NB4 (cell line): ENCODE results near the gene RBBP8.

Experiments used
- DNase-seq: peaks from one replicate; pipeline ENCODE4 v3.0.0; 2010; ENCODE audit warnings: low read depth
- H3K4me3 ChIP-seq: one replicate; pipeline ENCODE4 v1.5.1; 2011; ENCODE audit warnings: mild to moderate bottlenecking, low read depth, low read length, moderate library complexity
- MYC ChIP-seq: IDR thresholded peaks from 2 replicates; pipeline ENCODE4 v1.6.1; 2011; ENCODE audit warnings: low read depth, low read length
- POLR2A ChIP-seq: IDR thresholded peaks from 2 replicates; pipeline ENCODE4 v1.6.1; 2011; ENCODE audit warnings: mild to moderate bottlenecking; ENCODE audit not compliant: insufficient read length; ENCODE audit errors: extremely low read depth
- TF ChIP-seq, protein P1 (sequence below): IDR thresholded peaks from 2 replicates; pipeline ENCODE4 v1.6.1; 2011; ENCODE audit warnings: low read depth, low read length
- TF ChIP-seq, protein P2 (sequence below): IDR thresholded peaks from one replicate; pipeline ENCODE4 v1.5.1; 2012; ENCODE audit warnings: low read depth, low read length

RBBP8 gene

DNA sequence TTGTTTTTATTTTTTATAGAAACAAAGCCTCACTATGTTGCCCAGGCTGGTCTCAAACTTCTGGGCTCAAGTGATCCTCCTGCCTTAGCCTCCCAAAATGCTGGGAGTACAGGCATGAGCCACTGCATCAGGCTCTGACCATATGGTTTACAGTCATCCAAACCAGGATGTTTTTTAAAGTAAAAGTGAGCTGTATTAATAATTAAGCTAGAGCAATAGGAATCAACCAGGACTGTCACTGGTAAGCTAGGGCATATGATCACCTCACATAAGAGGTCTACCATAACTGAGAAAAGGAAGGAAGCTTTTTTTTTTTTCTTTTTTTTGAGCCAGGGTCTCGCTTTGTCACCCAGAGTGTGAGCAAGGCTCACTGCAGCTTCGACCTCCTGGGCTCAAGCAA lies 8.5 kb upstream of the RBBP8 start:
- H3K4me3 ChIP-seq = no peak overlapping the region
- DNase-seq = no peak
- TF ChIP-seq POLR2A (no peak), MYC (no peak)
- TF ChIP-seq, protein P1, sequence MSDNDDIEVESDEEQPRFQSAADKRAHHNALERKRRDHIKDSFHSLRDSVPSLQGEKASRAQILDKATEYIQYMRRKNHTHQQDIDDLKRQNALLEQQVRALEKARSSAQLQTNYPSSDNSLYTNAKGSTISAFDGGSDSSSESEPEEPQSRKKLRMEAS = no peak
- TF ChIP-seq, protein P2, sequence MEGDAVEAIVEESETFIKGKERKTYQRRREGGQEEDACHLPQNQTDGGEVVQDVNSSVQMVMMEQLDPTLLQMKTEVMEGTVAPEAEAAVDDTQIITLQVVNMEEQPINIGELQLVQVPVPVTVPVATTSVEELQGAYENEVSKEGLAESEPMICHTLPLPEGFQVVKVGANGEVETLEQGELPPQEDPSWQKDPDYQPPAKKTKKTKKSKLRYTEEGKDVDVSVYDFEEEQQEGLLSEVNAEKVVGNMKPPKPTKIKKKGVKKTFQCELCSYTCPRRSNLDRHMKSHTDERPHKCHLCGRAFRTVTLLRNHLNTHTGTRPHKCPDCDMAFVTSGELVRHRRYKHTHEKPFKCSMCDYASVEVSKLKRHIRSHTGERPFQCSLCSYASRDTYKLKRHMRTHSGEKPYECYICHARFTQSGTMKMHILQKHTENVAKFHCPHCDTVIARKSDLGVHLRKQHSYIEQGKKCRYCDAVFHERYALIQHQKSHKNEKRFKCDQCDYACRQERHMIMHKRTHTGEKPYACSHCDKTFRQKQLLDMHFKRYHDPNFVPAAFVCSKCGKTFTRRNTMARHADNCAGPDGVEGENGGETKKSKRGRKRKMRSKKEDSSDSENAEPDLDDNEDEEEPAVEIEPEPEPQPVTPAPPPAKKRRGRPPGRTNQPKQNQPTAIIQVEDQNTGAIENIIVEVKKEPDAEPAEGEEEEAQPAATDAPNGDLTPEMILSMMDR = no peak

DNA sequence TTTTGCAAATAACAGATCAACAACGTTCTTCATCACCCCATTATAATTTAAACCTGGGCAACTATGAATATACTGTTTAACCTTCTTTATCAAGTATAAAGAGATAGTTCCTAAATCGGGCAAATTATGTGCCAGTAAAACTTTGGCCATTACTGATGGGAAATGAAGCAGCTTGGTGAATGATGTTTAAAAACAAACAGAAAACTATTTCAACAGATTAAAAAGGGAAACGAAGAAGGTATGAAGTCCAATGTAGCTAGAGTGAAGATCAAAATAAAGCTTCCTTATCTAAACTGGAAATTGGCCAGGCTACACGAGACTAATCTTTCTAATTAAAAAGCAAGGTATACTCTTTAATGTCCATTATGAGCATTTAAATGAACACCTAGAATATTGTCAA lies 6.7 kb upstream of the RBBP8 start:
- no peak for DNase-seq
- no peak overlapping the region for H3K4me3 ChIP-seq
- TF ChIP-seq MYC (no peak), POLR2A (no peak)
- TF ChIP-seq, protein P2 = no peak
- TF ChIP-seq, protein P1 = no peak

DNA sequence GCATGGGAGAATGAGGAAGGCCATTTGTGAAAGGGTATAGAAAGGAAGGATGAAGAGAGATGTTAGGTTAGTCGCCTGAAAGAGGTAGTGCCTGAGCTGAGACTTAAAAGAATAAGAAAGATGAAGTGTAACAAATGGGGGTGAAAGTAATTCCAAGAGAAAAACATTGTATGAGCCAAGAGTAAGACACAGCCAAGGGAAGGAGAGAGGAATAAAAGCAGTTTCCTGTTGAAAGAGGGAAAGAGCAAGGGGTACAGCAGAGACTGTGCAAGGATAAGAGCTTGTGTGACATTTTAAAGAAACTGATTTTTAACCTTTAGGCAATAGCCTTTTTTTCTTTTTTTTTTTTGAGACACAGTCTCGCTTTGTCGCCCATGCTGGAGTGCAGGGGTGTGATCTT lies 4.8 kb upstream of the RBBP8 start:
- H3K4me3 ChIP-seq = no peak overlapping the region
- TF ChIP-seq POLR2A (no peak), MYC (no peak)
- TF ChIP-seq, protein P2 = no peak
- TF ChIP-seq, protein P1 = no peak
- DNase-seq = no peak

DNA sequence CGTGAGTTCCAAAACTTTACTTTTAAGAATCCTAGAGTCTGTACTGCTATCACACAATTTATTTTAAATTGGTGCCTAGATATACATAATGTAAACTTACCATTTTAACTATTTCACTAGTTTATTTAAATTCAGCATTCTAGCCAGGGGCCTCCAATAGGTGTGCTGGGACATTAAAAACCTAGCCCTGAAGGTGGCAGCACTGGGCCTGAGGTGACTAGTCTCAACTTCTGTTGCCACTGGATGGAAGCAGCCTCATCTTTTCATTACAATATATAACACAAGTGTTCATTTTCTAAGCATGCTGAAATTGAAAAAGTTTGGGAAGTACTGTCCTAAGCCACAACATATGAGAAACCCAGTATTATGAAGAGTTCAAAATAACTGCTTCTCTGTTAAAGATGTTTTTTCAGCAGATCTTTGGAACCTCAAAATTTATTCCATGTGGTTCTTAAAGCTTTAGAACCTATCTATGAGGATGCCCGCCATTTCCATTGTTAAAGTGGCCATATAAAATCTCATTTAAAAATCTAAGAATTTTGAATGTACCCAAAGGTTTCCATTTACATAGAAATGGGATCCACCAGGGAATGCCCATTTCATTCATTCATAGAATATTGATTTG lies 2.9 kb upstream of the RBBP8 start:
- DNase-seq = peak; percentile 74
- H3K4me3 ChIP-seq = no peak overlapping the region
- TF ChIP-seq, protein P1 = no peak
- TF ChIP-seq, protein P2 = peak; percentile 65

DNA sequence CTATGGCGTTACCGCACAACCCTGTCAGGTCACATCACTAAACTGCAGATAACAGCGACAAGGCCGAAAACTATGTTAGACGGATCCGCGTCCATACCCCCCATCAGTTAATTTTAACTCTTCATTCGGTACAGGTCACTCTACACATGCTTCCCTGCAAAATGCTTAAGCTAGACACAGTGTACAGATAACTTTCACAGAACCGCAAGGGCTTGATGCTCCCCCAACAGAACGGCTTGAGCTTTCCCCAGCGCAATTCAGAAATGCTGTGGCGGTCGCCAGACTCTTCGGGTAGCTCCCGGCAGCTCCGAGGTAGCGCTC lies 283 bp upstream of the RBBP8 start:
- TF ChIP-seq, protein P1 = 0 out of 2 replicates have a peak, but pooled peaks have one; percentile 11
- TF ChIP-seq MYC (0 out of 2 replicates have a peak, but pooled peaks have one; percentile 4), POLR2A (no peak)
- TF ChIP-seq, protein P2 = no peak
- no peak for DNase-seq

DNA sequence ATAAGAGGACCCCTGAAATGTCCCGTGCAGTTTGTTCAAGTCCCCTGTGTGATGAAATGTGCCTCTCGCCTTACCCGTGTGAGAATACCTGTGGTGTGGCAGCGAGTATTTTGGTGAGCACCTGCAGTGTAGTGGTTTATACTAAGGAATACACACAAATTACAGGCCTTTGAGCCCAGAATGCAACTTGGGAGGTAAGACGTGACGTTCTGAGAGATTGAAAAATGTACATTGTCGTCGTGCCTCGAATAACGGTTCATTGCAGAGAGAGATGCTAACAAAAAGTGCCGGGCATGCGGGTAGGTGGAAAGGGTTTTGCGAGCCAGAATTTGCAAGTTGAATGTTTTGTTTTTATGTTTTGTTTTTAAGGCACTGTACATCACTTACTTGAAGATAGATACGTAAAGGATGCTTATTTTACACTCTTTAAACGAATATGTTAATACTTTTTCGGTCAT lies 867 bp downstream of the RBBP8 start:
- TF ChIP-seq, protein P2 = no peak
- TF ChIP-seq POLR2A = no peak
- no peak for TF ChIP-seq MYC
- TF ChIP-seq, protein P1 = no peak

More for the DNA sequence above, 283 bp upstream of the RBBP8 start:
- H3K4me3 ChIP-seq = peak overlapping the region; percentile 93

More for the DNA sequence above, 867 bp downstream of the RBBP8 start:
- no peak for DNase-seq
- H3K4me3 ChIP-seq = peak overlapping the region; percentile 93
